ENCODE results near the gene PALLD. TPM values are rescaled to one million over a fixed set of nuclear protein-coding genes. Genes with fewer than 3 reads are reported as not detected.

Gene PALLD
- total RNA-seq, 1 experiment from 2014 or later = 166 TPM

DNA sequence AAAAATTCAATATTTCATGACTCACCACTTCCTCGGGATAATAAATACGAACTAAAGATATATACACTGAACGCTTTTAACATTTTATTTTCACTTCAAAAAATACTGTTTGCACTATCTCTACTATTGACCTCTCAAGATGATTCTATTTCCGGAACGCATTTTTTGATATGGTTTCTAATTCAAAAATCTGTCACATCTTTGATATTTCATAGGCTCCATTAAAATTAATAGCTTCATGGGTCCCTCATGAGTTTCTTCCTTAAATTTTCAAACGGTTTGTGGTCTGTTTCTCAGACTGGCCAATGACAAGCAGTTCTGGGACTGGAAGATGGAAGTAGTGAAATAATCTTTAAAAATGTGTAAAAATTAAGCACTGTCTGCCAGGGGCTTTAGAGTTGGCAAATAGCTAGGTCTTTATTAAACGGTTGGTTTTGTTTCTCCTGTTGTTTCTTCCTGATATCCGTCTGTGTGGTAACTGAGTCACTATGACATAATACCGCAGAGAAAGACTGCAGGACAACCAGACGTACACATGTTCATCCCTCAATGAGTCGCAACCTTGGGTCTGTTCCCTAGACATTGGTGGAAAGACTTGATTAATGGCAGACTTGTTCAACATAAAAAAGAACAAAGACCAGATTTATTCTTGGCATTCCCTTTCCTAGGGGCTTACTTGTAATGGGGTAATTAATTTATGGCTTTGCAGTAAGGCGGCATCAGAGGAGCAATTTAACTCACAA, 133.8 kb downstream of the PALLD start:
- no TSS peak for BruUV-seq (replicated peaks)
- Histone ChIP-seq H4K20me1 (ENCODE audit: insufficient read depth) (no peaks in the 10 kb centered on the region), H3K9ac (ENCODE audit: low read length) (peak overlapping the region; percentile 74), H3K36me3 (ENCODE audit: control insufficient read depth in 1 of 2, insufficient read depth in 2 of 2, low read length in 2 of 2) (no peaks in the 10 kb centered on the region), H3K4me3 (replicated peaks in 1 of 2; ENCODE audit: low read depth in 1 of 2, low read length in 2 of 2) (peak overlapping the region; percentile 65 to 73), H3K9me3 (ENCODE audit: control insufficient read depth in 1 of 2, insufficient read depth in 1 of 2, low read depth in 1 of 2, low read length in 2 of 2) (no peaks in the 10 kb centered on the region), H3K4me2 (ENCODE audit: low read length) (peak overlapping the region; percentile 96), H3K27me3 (ENCODE audit: insufficient read depth, low read length) (no peaks in the 10 kb centered on the region), H3K79me2 (ENCODE audit: insufficient read depth, low read length) (peaks cover 40% of the 10 kb centered on the region), H3K9me2 (ENCODE audit: insufficient read depth) (no peaks in the 10 kb centered on the region), H2AFZ (ENCODE audit: low read depth, low read length, poor library complexity, severe bottlenecking) (peak overlapping the region; percentile 55), H3K4me1 (ENCODE audit: control insufficient read depth in 1 of 2, insufficient read depth in 2 of 2, low read length in 2 of 2) (peaks cover 62% of the 10 kb centered on the region in 2 experiments), H3K27ac (ENCODE audit: low read depth, low read length) (peak overlapping the region; percentile 94)
- intact Hi-C loops (cut with micrococcal nuclease) = loop anchor here (2.0 kb wide), 1 partner anchor 42 kb away; no protein-coding TSS in a partner anchor
- TF ChIP-seq TCF7L2 (IDR thresholded peaks at IDR 0.05; ENCODE audit: borderline replicate concordance, extremely low read depth, insufficient read depth, insufficient read length) = no peak
- TF ChIP-seq SP1 (IDR thresholded peaks at IDR 0.05; ENCODE audit: low read depth) = no peak
- TF ChIP-seq YY1 (IDR thresholded peaks at IDR 0.05; ENCODE audit: extremely low read depth, insufficient replicate concordance, low read depth, low read length) = no peak
- TF ChIP-seq, protein P1, sequence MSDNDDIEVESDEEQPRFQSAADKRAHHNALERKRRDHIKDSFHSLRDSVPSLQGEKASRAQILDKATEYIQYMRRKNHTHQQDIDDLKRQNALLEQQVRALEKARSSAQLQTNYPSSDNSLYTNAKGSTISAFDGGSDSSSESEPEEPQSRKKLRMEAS (IDR thresholded peaks at IDR 0.05) = no peak
- TF ChIP-seq SRF (IDR thresholded peaks at IDR 0.05; ENCODE audit: low read depth) = no peak
- TF ChIP-seq, protein P2, sequence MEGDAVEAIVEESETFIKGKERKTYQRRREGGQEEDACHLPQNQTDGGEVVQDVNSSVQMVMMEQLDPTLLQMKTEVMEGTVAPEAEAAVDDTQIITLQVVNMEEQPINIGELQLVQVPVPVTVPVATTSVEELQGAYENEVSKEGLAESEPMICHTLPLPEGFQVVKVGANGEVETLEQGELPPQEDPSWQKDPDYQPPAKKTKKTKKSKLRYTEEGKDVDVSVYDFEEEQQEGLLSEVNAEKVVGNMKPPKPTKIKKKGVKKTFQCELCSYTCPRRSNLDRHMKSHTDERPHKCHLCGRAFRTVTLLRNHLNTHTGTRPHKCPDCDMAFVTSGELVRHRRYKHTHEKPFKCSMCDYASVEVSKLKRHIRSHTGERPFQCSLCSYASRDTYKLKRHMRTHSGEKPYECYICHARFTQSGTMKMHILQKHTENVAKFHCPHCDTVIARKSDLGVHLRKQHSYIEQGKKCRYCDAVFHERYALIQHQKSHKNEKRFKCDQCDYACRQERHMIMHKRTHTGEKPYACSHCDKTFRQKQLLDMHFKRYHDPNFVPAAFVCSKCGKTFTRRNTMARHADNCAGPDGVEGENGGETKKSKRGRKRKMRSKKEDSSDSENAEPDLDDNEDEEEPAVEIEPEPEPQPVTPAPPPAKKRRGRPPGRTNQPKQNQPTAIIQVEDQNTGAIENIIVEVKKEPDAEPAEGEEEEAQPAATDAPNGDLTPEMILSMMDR (IDR thresholded peaks at IDR 0.05 in 2 of 3, conservative IDR thresholded peaks at IDR 0.05 in 1 of 3; ENCODE audit: borderline replicate concordance in 1 of 3, insufficient read depth in 1 of 3, low read depth in 2 of 3, low read length in 2 of 3) = no peak
- no peak for TF ChIP-seq CEBPB (IDR thresholded peaks at IDR 0.05; ENCODE audit: low read depth)
- TF ChIP-seq SIN3A (IDR thresholded peaks at IDR 0.05; ENCODE audit: low read depth) = no peak
- TF ChIP-seq POLR2AphosphoS5 (IDR thresholded peaks at IDR 0.05; ENCODE audit: low read depth, low read length) = no peak
- TF ChIP-seq RAD21 (IDR thresholded peaks at IDR 0.05; ENCODE audit: low read depth) = no peak
- TF ChIP-seq JUND (IDR thresholded peaks at IDR 0.05) = no peak
- no peak for TF ChIP-seq EZH2phosphoT487 (IDR thresholded peaks at IDR 0.05; ENCODE audit: borderline replicate concordance)
- TF ChIP-seq ZNF274 (IDR thresholded peaks at IDR 0.05; ENCODE audit: low read depth, low read length) = no peak
- ChIA-PET CTCF (no interaction called here), RAD21 (ENCODE audit: low non-redundant PET in 1 of 2, low total read pairs in 2 of 2, uncharacterized antibody in 2 of 2, unreplicated experiment in 2 of 2) (interaction anchor here in 1 of 2 experiments (0.7 kb wide), 1 partner anchor 25 kb away, joined by 3 read pairs; no protein-coding TSS in a partner anchor), POLR2A (no interaction called here)
- no peak for DNase-seq (ENCODE audit: low read depth, low spot score)
- peak; percentile 41 for ATAC-seq
